Psoas muscle (tissue), 8 donors: ENCODE measurements around the gene RAB3IL1. TPM values are rescaled to one million over a fixed set of nuclear protein-coding genes. Genes with fewer than 3 reads are reported as not detected.
A peak's percentile ranks its signal among the peaks of the same experiment; 100 is the strongest.
"Not testable (repeated sequence)": the region's sequence is repeated elsewhere in the genome, so short reads cannot be mapped to it uniquely, and the experiment has no call there.

Experiments used
- ATAC-seq, 4 donors: fragments of 200-7000 bp; cut with Tn5 transposase; one replicate each; pipeline ENCODE4 v1.9.1; 2020; ENCODE audit warnings: moderate library complexity in 3 of 4, mild to moderate bottlenecking in 2 of 4
- DNase-seq, 2 donors: peaks; one replicate each; pipeline ENCODE4 v3.0.0-alpha.2; 2020
- H3K27ac ChIP-seq: fragments of 200-600 bp; one replicate; pipeline ENCODE4 v1.8.0; 2022
- H3K27me3 ChIP-seq, 3 donors: fragments of 200-600 bp in 1 of 3; one replicate each; pipeline versions ENCODE4 v1.6.1 to v1.8.0; 2013 to 2022; ENCODE audit warnings: low read length in 2 of 3, mild to moderate bottlenecking in 2 of 3, moderate library complexity in 1 of 3; ENCODE audit not compliant: insufficient read depth in 3 of 3
- H3K36me3 ChIP-seq, 2 donors: fragments of 200-600 bp in 1 of 2; one replicate each; pipeline versions ENCODE4 v1.6.1 to v1.8.0; 2013 to 2022; ENCODE audit warnings: low read depth in 1 of 2, mild to moderate bottlenecking in 1 of 2, moderate library complexity in 1 of 2; ENCODE audit not compliant: insufficient read depth in 1 of 2
- H3K4me1 ChIP-seq: fragments of 200-600 bp; one replicate; pipeline ENCODE4 v1.8.0; 2022
- H3K4me3 ChIP-seq: fragments of 200-600 bp; one replicate; pipeline ENCODE4 v1.8.0; 2022; ENCODE audit warnings: mild to moderate bottlenecking
- H3K9me3 ChIP-seq: fragments of 200-600 bp; one replicate; pipeline ENCODE4 v1.8.0; 2022
- WGBS, 3 donors: extraction: QIAGEN DNeasy Blood & Tissue Kit; methylation state at CpG; one replicate each; pipeline versions ENCODE4 v1.1.6 to v1.1.7; 2013; 5-methylcytosine and 5-hydroxymethylcytosine counted together
- intact Hi-C, 2 donors: fragments of 100-400 bp; cut with DNase I; formaldehyde crosslinking; loops; one replicate each; pipeline versions ENCODE4 v1.11.0 to v1.14.2; 2022
- long read RNA-seq, 2 donors: library from polyadenylated mRNA; unstranded; transcript quantifications; one replicate each; pipeline ENCODE4 v2.0.0, GENCODE V29; 2021
- polyA plus RNA-seq, 3 donors: library from polyadenylated mRNA; stranded (reverse); fragments of 200-250 nt; gene quantifications; one replicate each; pipeline ENCODE4 v1.2.3, GENCODE V29; 2013
- total RNA-seq, 4 donors: library from RNA; stranded (reverse); fragmentation: NEBNext Ultra II Directional in 2 of 4; extraction: Animal tissue kit (Norgen Biotek cat#: 25700) in 2 of 4; gene quantifications; one replicate each; pipeline versions ENCODE4 v1.2.1 to v1.2.4, GENCODE V29; 2021 to 2023
- TF ChIP-seq, protein P1 (sequence below): fragments of 200-600 bp; IDR thresholded peaks from one replicate; pipeline ENCODE4 v1.8.0; 2022; ENCODE audit warnings: antibody characterized with exemption
- donor health status: healthy with polysubstance abuse.
- donor health status: DM: no; HTN: no; CAD: no; lungs with moderate emphysema.
- donor health status: Bipolar disorder and iron deficiency.
- donor health status: healthy.
- donor health status: DM: yes; HTN: yes; CAD: no.
- donor health status: DM: no; HTN: no; CAD: no.
- donor health status: DM: no; HTN: no; CAD: no.
- donor health status: DM: yes; HTN: yes; CAD: no.

The RAB3IL1 gene, protein sequence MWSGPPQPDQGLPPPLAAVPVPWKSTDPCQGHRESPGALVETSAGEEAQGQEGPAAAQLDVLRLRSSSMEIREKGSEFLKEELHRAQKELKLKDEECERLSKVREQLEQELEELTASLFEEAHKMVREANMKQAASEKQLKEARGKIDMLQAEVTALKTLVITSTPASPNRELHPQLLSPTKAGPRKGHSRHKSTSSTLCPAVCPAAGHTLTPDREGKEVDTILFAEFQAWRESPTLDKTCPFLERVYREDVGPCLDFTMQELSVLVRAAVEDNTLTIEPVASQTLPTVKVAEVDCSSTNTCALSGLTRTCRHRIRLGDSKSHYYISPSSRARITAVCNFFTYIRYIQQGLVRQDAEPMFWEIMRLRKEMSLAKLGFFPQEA
- 1 to 10 TPM; 4.9 to 5.9 (median 4.9) TPM for total RNA-seq
- 1 to 10 TPM; 1.7 to 5.1 (median 3.5) TPM for polyA plus RNA-seq
- long read RNA-seq, donor 1, partial matches to known transcripts = 1 of 6 reads
- long read RNA-seq, donor 1, other reads (novel, unspliced or antisense) = 1 of 6 reads
- long read RNA-seq, donor 2, partial matches to known transcripts = 0 of 4 reads
- long read RNA-seq, donor 2, other reads (novel, unspliced or antisense) = 1 of 4 reads

DNA sequence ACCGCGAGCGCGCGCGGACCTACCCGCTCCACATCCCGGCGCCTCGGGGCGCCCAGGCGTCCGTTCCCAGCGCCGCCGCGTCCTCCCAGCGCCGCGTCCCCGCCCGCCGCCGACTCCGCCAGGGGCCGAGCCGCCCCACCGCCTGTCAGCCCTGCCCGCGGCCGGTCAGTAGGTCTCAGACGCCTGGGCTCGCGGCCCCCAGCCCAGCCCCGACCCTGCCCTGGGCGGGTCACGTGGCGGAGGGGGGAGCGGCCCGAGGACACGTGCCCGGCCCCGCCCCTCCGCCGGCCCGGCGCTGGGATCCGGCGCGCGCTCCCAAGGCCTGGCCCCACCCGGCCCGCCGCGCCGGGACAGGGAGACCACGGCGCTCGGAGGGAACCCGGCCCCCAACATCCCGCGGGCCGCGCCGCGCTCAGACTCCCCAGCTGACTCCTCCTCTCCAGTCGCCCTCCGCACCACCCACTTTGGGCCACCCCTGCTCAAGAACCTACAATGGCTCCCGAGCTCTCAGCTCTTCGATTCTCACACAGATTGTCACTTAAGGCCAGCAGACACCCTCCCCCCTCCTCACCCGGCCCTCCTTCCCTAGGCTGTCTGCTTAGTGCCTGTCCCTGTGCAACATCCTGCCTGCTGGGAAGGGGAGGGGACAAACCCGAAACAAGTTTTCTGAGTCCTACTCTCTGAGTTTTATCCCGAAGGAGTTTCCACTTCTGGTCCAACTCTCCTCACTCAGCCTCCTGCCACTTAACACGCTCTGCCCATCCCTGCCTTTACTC, at the start of gene RAB3IL1:
Gene RAB3IL1 (minus strand): TSS at position 233 of the 776 bp plus-strand sequence. CDS start 199 bp downstream, at position 34.
- WGBS, 3 donors = 2 to 6% (median 4%) methylated on average over 19 to 74 of the region's 74 CpGs
- peak; percentile 82 to 85 (median 83) for ATAC-seq
- intact Hi-C loops = no loop called here

DNA sequence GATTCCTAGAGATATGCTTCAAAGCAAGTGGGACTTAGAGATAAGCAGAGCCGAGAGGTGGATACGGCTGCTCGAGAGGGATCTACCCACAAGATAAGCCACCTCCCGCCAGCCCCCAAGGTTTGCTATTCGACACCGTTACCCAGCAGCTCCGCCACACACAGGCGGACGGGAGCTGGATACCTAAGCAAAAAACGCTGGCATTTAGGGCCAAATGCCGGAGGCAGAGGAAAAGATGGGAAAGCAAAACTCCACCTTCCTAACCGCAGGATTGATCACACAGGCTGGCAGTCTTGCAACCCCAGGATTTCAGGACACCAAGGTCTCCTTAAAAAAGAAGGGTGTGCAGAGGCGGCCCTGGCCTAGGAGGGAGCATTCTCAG, 49.4 kb upstream of the RAB3IL1 start:
- no peak for ATAC-seq
- H3K4me3 ChIP-seq = peak overlapping the region; percentile 86
- H3K9me3 ChIP-seq = no peaks in the 10 kb centered on the region
- WGBS, 3 donors = 0 to 1% (median 0%) methylated on average over 13 of the region's 13 CpGs
- H3K4me1 ChIP-seq = peaks cover 60% of the 10 kb centered on the region
- H3K27ac ChIP-seq = peak overlapping the region; percentile 97
- no peak for DNase-seq
- TF ChIP-seq, protein P1, sequence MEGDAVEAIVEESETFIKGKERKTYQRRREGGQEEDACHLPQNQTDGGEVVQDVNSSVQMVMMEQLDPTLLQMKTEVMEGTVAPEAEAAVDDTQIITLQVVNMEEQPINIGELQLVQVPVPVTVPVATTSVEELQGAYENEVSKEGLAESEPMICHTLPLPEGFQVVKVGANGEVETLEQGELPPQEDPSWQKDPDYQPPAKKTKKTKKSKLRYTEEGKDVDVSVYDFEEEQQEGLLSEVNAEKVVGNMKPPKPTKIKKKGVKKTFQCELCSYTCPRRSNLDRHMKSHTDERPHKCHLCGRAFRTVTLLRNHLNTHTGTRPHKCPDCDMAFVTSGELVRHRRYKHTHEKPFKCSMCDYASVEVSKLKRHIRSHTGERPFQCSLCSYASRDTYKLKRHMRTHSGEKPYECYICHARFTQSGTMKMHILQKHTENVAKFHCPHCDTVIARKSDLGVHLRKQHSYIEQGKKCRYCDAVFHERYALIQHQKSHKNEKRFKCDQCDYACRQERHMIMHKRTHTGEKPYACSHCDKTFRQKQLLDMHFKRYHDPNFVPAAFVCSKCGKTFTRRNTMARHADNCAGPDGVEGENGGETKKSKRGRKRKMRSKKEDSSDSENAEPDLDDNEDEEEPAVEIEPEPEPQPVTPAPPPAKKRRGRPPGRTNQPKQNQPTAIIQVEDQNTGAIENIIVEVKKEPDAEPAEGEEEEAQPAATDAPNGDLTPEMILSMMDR = no peak
- H3K27me3 ChIP-seq = no peaks in the 10 kb centered on the region
- peaks cover 3 to 30% of the 10 kb centered on the region in 2 donors for H3K36me3 ChIP-seq
- intact Hi-C loops = loop anchor here in 1 of 2 donors (10.0 kb wide), 1 partner anchor 628 kb away; the partner anchor contains the start of gene TUT1

More for the DNA sequence above, at the start of gene RAB3IL1:
- TF ChIP-seq, protein P1 = no peak
- H3K4me3 ChIP-seq = peak within 1 kb of the TSS; percentile 69
- no peaks in the 10 kb centered on the region for H3K4me1 ChIP-seq
- H3K27ac ChIP-seq = peak within 1 kb of the TSS; percentile 53
- DNase-seq = peak; percentile 82
- H3K27me3 ChIP-seq = peaks cover 0 to 23% (median 8%) of the 10 kb centered on the region in 3 donors
- H3K36me3 ChIP-seq = no peaks in the 10 kb centered on the region
- H3K9me3 ChIP-seq = no peaks in the 10 kb centered on the region

DNA sequence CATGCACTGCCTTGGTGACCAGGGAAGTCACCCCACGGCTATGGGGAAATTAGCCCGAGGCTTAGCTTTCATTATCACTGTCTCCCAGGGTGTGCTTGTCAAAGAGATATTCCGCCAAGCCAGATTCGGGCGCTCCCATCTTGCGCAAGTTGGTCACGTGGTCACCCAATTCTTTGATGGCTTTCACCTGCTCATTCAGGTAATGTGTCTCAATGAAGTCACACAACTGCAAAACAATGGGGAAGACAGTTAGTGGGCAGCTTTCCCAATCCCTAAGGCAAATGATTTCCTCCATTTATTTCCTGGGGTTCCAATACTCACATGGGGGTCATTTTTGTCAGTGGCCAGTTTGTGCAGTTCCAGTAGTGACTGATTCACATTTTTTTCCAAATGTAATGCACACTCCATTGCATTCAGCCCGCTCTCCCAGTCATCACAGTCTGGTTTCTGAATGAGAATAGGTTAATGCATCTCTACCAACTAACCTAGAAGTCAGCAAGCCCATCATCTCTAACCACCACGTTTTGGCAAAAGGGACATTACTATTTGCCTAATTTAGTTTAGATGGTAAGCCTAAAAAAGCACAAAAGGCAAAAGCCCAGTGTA, 47.4 kb upstream of the RAB3IL1 start:
- H3K9me3 ChIP-seq, ATAC-seq, H3K27me3 ChIP-seq, DNase-seq: not testable (repeated sequence)
- H3K4me3 ChIP-seq = peak overlapping the region; percentile 86
- 64 to 70% (median 69%) methylated on average over 9 of the region's 9 CpGs for WGBS, 3 donors
- H3K36me3 ChIP-seq = peaks cover 3 to 30% of the 10 kb centered on the region in 2 donors
- intact Hi-C loops = loop anchor here (5.0 to 10.0 kb wide), 2 partner anchors 77 to 630 kb away; partner anchors contain the start of gene TUT1 (in 1 of the 2)
- peak overlapping the region; percentile 97 for H3K27ac ChIP-seq
- H3K4me1 ChIP-seq = peaks cover 49% of the 10 kb centered on the region

DNA sequence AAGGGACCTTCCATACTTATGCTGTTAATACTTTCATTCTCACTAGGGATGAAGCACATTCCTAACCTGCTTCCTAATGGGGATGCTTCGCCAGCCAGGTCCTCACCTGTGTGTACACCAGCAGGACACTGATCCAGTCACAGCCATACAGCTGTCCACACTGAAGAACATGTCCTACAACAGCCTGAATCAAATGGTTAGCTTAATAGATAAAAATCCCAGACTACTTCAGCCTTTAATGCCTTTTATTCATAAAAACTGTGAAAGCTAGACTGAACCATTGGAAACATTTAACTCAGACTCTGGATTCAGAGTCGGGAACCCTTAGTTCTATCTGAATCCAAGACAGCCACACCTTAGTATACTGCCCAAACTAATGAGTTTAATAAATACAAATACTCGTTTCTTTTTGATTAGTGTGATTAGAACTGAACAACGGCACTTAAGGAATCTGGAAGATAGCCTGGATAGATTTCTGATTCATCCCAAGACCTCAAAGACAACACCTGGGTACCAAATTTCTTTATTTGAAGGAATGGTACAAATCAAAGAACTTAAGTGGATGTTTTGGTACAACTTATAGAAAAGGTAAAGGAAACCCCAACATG, 46.8 kb upstream of the RAB3IL1 start:
- intact Hi-C loops = loop anchor here (5.0 to 10.0 kb wide), 2 partner anchors 77 to 631 kb away; partner anchors contain the start of gene TUT1 (in 1 of the 2)
- Histone ChIP-seq H3K4me1 (peaks cover 43% of the 10 kb centered on the region), H3K9me3 (no peaks in the 10 kb centered on the region), H3K4me3 (peak overlapping the region; percentile 86), H3K36me3 (peaks cover 3 to 30% of the 10 kb centered on the region in 2 donors), H3K27me3 (no peaks in the 10 kb centered on the region), H3K27ac (peak overlapping the region; percentile 97)
- WGBS, 3 donors = 74 to 86% (median 75%) methylated on average over 4 of the region's 4 CpGs
- TF ChIP-seq, protein P1 = no peak
- DNase-seq (no peak), ATAC-seq (no peak)
